Measurements from ENCODE around the gene PPP2R2C.

Gene PPP2R2C

DNA sequence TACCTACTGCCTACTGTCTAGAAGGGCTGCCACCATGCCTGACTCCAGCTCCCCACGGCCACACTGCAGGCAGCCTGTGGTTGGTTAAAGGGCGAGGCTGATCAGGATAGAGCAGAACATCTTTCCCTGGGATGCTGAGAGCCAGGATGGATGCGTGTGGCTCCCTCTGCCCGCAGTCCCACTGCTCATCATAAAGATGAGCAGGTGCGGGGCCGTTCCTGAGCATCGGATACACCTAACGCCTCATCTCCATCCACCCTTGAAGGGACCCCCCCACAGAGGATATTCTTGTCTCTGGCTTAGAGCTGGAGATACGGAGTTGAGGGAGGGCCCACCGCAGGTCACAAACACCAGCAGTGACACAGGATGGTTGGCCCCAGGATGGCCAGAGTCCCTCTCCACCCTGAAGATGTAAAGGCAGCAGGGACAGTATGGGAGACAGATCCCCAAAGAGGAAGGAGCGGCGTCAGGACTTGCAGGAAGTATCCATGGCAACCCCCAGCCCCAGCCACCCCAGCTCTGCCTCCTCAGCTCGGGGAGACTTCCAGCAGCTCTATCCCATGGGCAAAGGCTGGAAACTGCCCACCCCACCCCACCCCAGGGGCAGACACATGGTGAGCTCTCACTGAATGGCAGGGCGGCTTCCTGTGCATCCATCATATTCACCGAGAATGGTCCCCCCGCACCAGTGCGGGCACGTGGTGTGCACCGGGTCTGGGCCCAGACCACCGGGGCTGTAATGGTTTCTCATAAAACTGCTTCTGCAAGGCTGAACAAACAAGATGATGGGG lies 19.3 kb downstream of the PPP2R2C start:
- Histone ChIP-seq H3K36me3 (ENCODE audit: control insufficient read depth, insufficient read depth, low read length) (no peaks in the 10 kb centered on the region), H3K4me3 (ENCODE audit: low read depth, low read length) (no peak overlapping the region), H3K4me1 (no peaks in the 10 kb centered on the region), H3K27me3 (ENCODE audit: control insufficient read depth, insufficient read depth, low read length) (no peaks in the 10 kb centered on the region), H3K9me3 (ENCODE audit: control insufficient read depth, low read length) (no peaks in the 10 kb centered on the region), H3K79me2 (no peaks in the 10 kb centered on the region), H3K27ac (no peak overlapping the region), H3K4me2 (ENCODE audit: low read length) (no peak overlapping the region), H3K9ac (no peak overlapping the region), H2AFZ (no peak overlapping the region)
- TF ChIP-seq, protein P1, sequence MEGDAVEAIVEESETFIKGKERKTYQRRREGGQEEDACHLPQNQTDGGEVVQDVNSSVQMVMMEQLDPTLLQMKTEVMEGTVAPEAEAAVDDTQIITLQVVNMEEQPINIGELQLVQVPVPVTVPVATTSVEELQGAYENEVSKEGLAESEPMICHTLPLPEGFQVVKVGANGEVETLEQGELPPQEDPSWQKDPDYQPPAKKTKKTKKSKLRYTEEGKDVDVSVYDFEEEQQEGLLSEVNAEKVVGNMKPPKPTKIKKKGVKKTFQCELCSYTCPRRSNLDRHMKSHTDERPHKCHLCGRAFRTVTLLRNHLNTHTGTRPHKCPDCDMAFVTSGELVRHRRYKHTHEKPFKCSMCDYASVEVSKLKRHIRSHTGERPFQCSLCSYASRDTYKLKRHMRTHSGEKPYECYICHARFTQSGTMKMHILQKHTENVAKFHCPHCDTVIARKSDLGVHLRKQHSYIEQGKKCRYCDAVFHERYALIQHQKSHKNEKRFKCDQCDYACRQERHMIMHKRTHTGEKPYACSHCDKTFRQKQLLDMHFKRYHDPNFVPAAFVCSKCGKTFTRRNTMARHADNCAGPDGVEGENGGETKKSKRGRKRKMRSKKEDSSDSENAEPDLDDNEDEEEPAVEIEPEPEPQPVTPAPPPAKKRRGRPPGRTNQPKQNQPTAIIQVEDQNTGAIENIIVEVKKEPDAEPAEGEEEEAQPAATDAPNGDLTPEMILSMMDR (IDR thresholded peaks at IDR 0.05), result no peak

DNA sequence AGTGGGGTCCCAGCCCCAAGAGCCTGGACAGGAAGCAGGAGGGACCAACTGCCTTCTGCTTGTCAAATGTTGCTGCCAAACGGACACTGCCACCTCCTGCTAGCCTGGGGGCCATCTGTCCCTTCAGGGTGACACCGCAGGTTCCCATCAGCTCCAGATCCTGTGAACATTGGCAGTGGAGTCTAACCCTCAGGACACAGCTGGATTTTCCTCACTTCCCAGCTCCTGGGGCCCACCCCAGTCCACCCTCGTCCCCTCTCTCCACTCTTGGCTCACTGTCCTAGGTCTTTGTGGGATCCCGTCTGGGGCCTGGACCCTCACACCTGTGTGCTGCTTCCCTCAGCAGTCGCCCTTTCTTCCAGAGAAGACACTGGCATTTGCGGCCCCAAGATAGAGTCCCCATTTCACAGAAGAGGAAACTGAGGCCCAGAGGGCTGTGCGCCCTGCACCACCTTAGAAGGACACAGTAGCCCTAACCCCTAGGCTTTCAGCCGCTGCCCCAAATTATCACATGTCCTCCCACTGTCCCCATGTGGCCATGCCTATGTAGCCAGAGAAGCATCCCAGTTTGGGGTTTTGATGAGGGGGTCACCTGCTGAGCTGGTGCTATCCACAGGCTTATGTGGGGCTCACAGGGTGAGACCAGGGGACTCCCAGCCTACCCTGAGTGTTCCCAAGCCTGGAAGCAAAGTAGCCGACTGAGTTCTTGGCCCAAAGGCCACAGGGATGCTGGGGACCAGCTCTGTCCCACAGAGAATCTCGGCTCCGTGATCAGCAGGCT lies 20.1 kb downstream of the PPP2R2C start:
- Histone ChIP-seq H3K36me3 (ENCODE audit: control insufficient read depth, insufficient read depth, low read length) (no peaks in the 10 kb centered on the region), H2AFZ (no peak overlapping the region), H3K9ac (no peak overlapping the region), H3K27me3 (ENCODE audit: control insufficient read depth, insufficient read depth, low read length) (no peaks in the 10 kb centered on the region), H3K27ac (no peak overlapping the region), H3K9me3 (ENCODE audit: control insufficient read depth, low read length) (no peaks in the 10 kb centered on the region), H3K4me1 (no peaks in the 10 kb centered on the region), H3K4me3 (ENCODE audit: low read depth, low read length) (no peak overlapping the region), H3K79me2 (no peaks in the 10 kb centered on the region), H3K4me2 (ENCODE audit: low read length) (no peak overlapping the region)
- TF ChIP-seq, protein P1 (IDR thresholded peaks at IDR 0.05), result no peak

DNA sequence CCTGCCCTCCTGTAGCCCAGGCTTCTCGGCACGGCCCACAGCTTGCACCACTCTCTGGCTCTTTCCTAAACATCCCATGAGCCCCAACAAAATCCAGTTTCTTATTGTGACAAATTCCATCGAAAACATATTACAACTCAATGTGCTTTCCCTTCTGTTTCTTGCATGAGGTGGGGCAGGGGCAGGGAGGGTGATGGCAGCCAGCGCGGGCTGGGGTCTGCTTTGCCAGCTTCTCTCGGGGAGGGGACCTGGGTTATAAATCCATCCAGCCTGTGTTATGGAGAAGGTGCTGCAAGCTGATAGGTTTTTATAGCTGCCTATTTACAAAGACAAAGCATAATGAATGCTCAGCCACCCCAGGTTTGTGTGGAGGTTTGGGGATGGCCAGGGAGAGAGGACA lies 21.1 kb downstream of the PPP2R2C start:
- Histone ChIP-seq H3K4me1 (no peaks in the 10 kb centered on the region), H3K9ac (no peak overlapping the region), H3K36me3 (ENCODE audit: control insufficient read depth, insufficient read depth, low read length) (no peaks in the 10 kb centered on the region), H3K79me2 (no peaks in the 10 kb centered on the region), H3K4me2 (ENCODE audit: low read length) (no peak overlapping the region), H3K27me3 (ENCODE audit: control insufficient read depth, insufficient read depth, low read length) (no peaks in the 10 kb centered on the region), H3K4me3 (ENCODE audit: low read depth, low read length) (no peak overlapping the region), H3K9me3 (ENCODE audit: control insufficient read depth, low read length) (no peaks in the 10 kb centered on the region), H3K27ac (no peak overlapping the region), H2AFZ (no peak overlapping the region)
- TF ChIP-seq, protein P1 (IDR thresholded peaks at IDR 0.05), result no peak

DNA sequence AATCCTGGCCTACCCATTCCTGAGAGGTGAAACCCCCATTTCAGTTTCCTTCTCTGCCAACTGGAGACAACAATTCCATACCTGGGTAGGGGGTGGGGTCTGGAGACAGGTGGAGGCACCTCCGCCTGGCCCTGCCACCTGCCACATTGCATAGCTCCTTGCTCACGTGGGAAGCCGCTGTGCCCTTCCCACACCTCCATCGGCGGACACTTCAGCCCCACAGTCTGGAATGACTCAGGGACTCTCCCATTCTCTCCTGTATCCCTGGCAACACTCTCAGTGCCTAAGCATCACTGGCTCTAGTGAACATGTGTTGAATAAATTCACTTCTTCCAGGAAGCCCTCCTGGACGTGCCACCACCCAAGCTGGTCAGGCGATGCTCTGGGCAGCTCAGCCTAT lies 21.7 kb downstream of the PPP2R2C start:
- no peaks in the 10 kb centered on the region for H3K27me3 ChIP-seq (ENCODE audit: control insufficient read depth, insufficient read depth, low read length)
- H3K4me1 ChIP-seq, result no peaks in the 10 kb centered on the region

More for the DNA sequence above, 21.7 kb downstream of the PPP2R2C start:
- Histone ChIP-seq H3K9me3 (ENCODE audit: control insufficient read depth, low read length) (no peaks in the 10 kb centered on the region), H3K9ac (no peak overlapping the region), H3K79me2 (no peaks in the 10 kb centered on the region), H3K4me3 (ENCODE audit: low read depth, low read length) (no peak overlapping the region), H3K4me2 (ENCODE audit: low read length) (no peak overlapping the region), H3K27ac (no peak overlapping the region), H3K36me3 (ENCODE audit: control insufficient read depth, insufficient read depth, low read length) (no peaks in the 10 kb centered on the region), H2AFZ (no peak overlapping the region)
- TF ChIP-seq, protein P1 (IDR thresholded peaks at IDR 0.05), result no peak

All from parathyroid adenoma (tissue), 2 donors.